COLO668 (cell line): ENCODE measurements around the gene OR2A42.
"Not testable (repeated sequence)": the region's sequence is repeated elsewhere in the genome, so short reads cannot be mapped to it uniquely, and the experiment has no call there.

ENCODE experiments used
- DNase-seq: peaks from one replicate; lab custom pipeline; 2025; ENCODE audit not compliant: unreplicated experiment; lab: John Stamatoyannopoulos, UW

The OR2A42 gene

GRCh38 chr7:144226866-144227265 is 12.5 kb downstream of the OR2A42 start:
- not testable (repeated sequence) for DNase-seq

- not testable (repeated sequence) for DNase-seq
Measured at GRCh38 chr7:144223675-144224074, 15.7 kb downstream of the OR2A42 start.

GRCh38 chr7:144220531-144220930 is 18.9 kb downstream of the OR2A42 start:
- not testable (repeated sequence) for DNase-seq

GRCh38 chr7:144219149-144219548 is 20.3 kb downstream of the OR2A42 start:
- not testable (repeated sequence) for DNase-seq

- DNase-seq = not testable (repeated sequence)
Measured at GRCh38 chr7:144218581-144218980, 20.8 kb downstream of the OR2A42 start.

- DNase-seq = not testable (repeated sequence)
Measured at GRCh38 chr7:144217200-144217599, 22.2 kb downstream of the OR2A42 start.

- not testable (repeated sequence) for DNase-seq
Measured at GRCh38 chr7:144205306-144205705, 34.1 kb downstream of the OR2A42 start.

- not testable (repeated sequence) for DNase-seq
Measured at GRCh38 chr7:144203086-144203485, 36.3 kb downstream of the OR2A42 start.

GRCh38 chr7:144201978-144202377 is 37.4 kb downstream of the OR2A42 start:
- not testable (repeated sequence) for DNase-seq

- not testable (repeated sequence) for DNase-seq
Measured at GRCh38 chr7:144198934-144199333, 40.5 kb downstream of the OR2A42 start.

- DNase-seq = not testable (repeated sequence)
Measured at GRCh38 chr7:144195212-144195872, 44.1 kb downstream of the OR2A42 start, which contains the start of gene ARHGEF35. Gene ARHGEF35, minus strand, starts transcription at chr7:144195833. Its CDS starts 7,450 bp downstream, at chr7:144188383.

- not testable (repeated sequence) for DNase-seq
Measured at GRCh38 chr7:144194453-144194852, 45.0 kb downstream of the OR2A42 start.

- not testable (repeated sequence) for DNase-seq
Measured at GRCh38 chr7:144193782-144194181, 45.6 kb downstream of the OR2A42 start.

- not testable (repeated sequence) for DNase-seq
Measured at GRCh38 chr7:144188578-144189171, 50.7 kb downstream of the OR2A42 start.

GRCh38 chr7:144187848-144188247 is 51.6 kb downstream of the OR2A42 start:
- DNase-seq = not testable (repeated sequence)

- DNase-seq = not testable (repeated sequence)
Measured at GRCh38 chr7:144183166-144183565, 56.2 kb downstream of the OR2A42 start, which contains the start of gene CTAGE4. Gene CTAGE4, plus strand, starts transcription at chr7:144183466. Its CDS starts 38 bp downstream, at chr7:144183504.

- DNase-seq = not testable (repeated sequence)
Measured at GRCh38 chr7:144179165-144179479, 60.3 kb downstream of the OR2A42 start.

- not testable (repeated sequence) for DNase-seq
Measured at GRCh38 chr7:144178380-144179164, 60.8 kb downstream of the OR2A42 start.
